Vagina (tissue), 2 donors: ENCODE data around the gene PRKCG. TPM values are rescaled to one million over a fixed set of nuclear protein-coding genes. Genes with fewer than 3 reads are reported as not detected.

Source experiments
- DNase-seq, 2 donors: peaks; one replicate each; pipeline ENCODE4 v3.0.0-alpha.2; 2017; ENCODE audit errors: extremely low spot score in 2 of 2
- H3K27ac ChIP-seq: fragments of 200-600 bp; sonication (generic); one replicate; pipeline ENCODE4 v1.5.1; 2019
- H3K27me3 ChIP-seq: fragments of 200-600 bp; sonication (generic); one replicate; pipeline ENCODE4 v1.5.1; 2019
- H3K36me3 ChIP-seq, 2 donors: fragments of 200-600 bp; sonication (generic); one replicate each; pipeline ENCODE4 v1.5.1; 2017 to 2019
- H3K4me1 ChIP-seq: fragments of 200-600 bp; sonication (generic); one replicate; pipeline ENCODE4 v1.5.1; 2019
- H3K4me3 ChIP-seq, 2 donors: fragments of 200-600 bp; sonication (generic); 1 replicate in 1 of 2; 2 replicates in 1 of 2; pipeline ENCODE4 v1.5.1; 2016 to 2019
- H3K9me3 ChIP-seq: fragments of 200-600 bp; sonication (generic); one replicate; pipeline ENCODE4 v1.5.1; 2019
- CTCF ChIP-seq, 3 experiments: fragments of 450-650 bp in 2 of 3; fragments of 200-600 bp in 1 of 3; sonication (generic) in 1 of 3; IDR thresholded peaks; one replicate each; pipeline ENCODE4 v1.5.1; 2017 to 2019; ENCODE audit warnings: antibody characterized with exemption in 3 of 3, mild to moderate bottlenecking in 2 of 3, moderate library complexity in 2 of 3
- POLR2A ChIP-seq, 2 donors: fragments of 450-650 bp; IDR thresholded peaks; one replicate each; pipeline ENCODE4 v1.6.1; 2017; ENCODE audit warnings: antibody characterized with exemption in 2 of 2, mild to moderate bottlenecking in 2 of 2, moderate library complexity in 2 of 2
- POLR2AphosphoS5 ChIP-seq, 2 donors: sonication (generic); formaldehyde crosslinking; IDR thresholded peaks; one replicate each; pipeline ENCODE4 v1.9.0; 2017; ENCODE audit warnings: antibody characterized with exemption in 2 of 2, mild to moderate bottlenecking in 2 of 2, low read depth in 1 of 2; ENCODE audit not compliant: insufficient read depth in 1 of 2
- intact Hi-C: fragments of 100-400 bp; cut with DNase I; formaldehyde crosslinking; loops from one replicate; pipeline ENCODE4 v1.15.1; 2023
- total RNA-seq: library from RNA; depleted of rRNA; stranded (reverse); fragments of >200 nt; gene quantifications from one replicate; pipeline ENCODE4 v1.2.3, GENCODE V29; 2016

Gene PRKCG
- total RNA-seq, 1 donor from 2014 or later = not detected

- TF ChIP-seq CTCF (IDR thresholded peaks at IDR 0.05) (no peak), POLR2A (IDR thresholded peaks at IDR 0.05) (no peak), POLR2AphosphoS5 (IDR thresholded peaks at IDR 0.05; ENCODE audit: insufficient read depth in 1 of 2, low read depth in 1 of 2) (no peak)
- H3K36me3 ChIP-seq = peaks cover 0 to 20% of the 10 kb centered on the region in 2 donors
- intact Hi-C loops = no loop called here
- H3K27ac ChIP-seq = no peak overlapping the region
- no peaks in the 10 kb centered on the region for H3K27me3 ChIP-seq
- H3K9me3 ChIP-seq = no peaks in the 10 kb centered on the region
- peaks cover 30% of the 10 kb centered on the region for H3K4me1 ChIP-seq
- DNase-seq = no peak
- no peak overlapping the region for H3K4me3 ChIP-seq
Observed at GRCh38 chr19:53875602-53876325, 6.2 kb upstream of the PRKCG start.

GRCh38 chr19:53876651-53877224, 5.3 kb upstream of the PRKCG start:
- no peak for DNase-seq
- TF ChIP-seq POLR2A (IDR thresholded peaks at IDR 0.05) (no peak), CTCF (IDR thresholded peaks at IDR 0.05) (no peak), POLR2AphosphoS5 (IDR thresholded peaks at IDR 0.05; ENCODE audit: insufficient read depth in 1 of 2, low read depth in 1 of 2) (no peak)
- intact Hi-C loops = no loop called here

GRCh38 chr19:53877361-53877766, 4.6 kb upstream of the PRKCG start:
- Histone ChIP-seq H3K27me3 (peaks cover 2% of the 10 kb centered on the region), H3K27ac (no peak overlapping the region), H3K9me3 (no peaks in the 10 kb centered on the region), H3K36me3 (peaks cover 0 to 20% of the 10 kb centered on the region in 2 donors), H3K4me3 (no peak overlapping the region), H3K4me1 (peaks cover 31% of the 10 kb centered on the region)
- no peak for DNase-seq
- TF ChIP-seq POLR2AphosphoS5 (IDR thresholded peaks at IDR 0.05; ENCODE audit: insufficient read depth in 1 of 2, low read depth in 1 of 2) (no peak), POLR2A (IDR thresholded peaks at IDR 0.05) (no peak), CTCF (IDR thresholded peaks at IDR 0.05) (no peak)
- intact Hi-C loops = no loop called here

More at GRCh38 chr19:53876651-53877224, 5.3 kb upstream of the PRKCG start:
- Histone ChIP-seq H3K27me3 (no peaks in the 10 kb centered on the region), H3K4me1 (peaks cover 31% of the 10 kb centered on the region), H3K36me3 (peaks cover 0 to 20% of the 10 kb centered on the region in 2 donors), H3K4me3 (no peak overlapping the region), H3K27ac (no peak overlapping the region), H3K9me3 (no peaks in the 10 kb centered on the region)

GRCh38 chr19:53878776-53879139, 3.2 kb upstream of the PRKCG start:
- peaks cover 10% of the 10 kb centered on the region for H3K27me3 ChIP-seq
- no peak for TF ChIP-seq POLR2A (IDR thresholded peaks at IDR 0.05)
- TF ChIP-seq POLR2AphosphoS5 (IDR thresholded peaks at IDR 0.05; ENCODE audit: insufficient read depth in 1 of 2, low read depth in 1 of 2) = no peak
- TF ChIP-seq CTCF (IDR thresholded peaks at IDR 0.05) = no peak

More at GRCh38 chr19:53878776-53879139, 3.2 kb upstream of the PRKCG start:
- Histone ChIP-seq H3K4me1 (peaks cover 27% of the 10 kb centered on the region), H3K27ac (no peak overlapping the region), H3K9me3 (no peaks in the 10 kb centered on the region), H3K36me3 (peaks cover 0 to 15% of the 10 kb centered on the region in 2 donors), H3K4me3 (peak overlapping the region; percentile 54 to 56)
- DNase-seq = no peak
- intact Hi-C loops = no loop called here
